HG02973 (cell line): ENCODE results near the gene HOXD12.

Source experiments
- ATAC-seq: cut with Tn5 transposase; IDR thresholded peaks from one replicate; pipeline ENCODE4 v1.9.1; 2021; ENCODE audit warnings: moderate library complexity; ENCODE audit not compliant: unreplicated experiment

Gene HOXD12

DNA sequence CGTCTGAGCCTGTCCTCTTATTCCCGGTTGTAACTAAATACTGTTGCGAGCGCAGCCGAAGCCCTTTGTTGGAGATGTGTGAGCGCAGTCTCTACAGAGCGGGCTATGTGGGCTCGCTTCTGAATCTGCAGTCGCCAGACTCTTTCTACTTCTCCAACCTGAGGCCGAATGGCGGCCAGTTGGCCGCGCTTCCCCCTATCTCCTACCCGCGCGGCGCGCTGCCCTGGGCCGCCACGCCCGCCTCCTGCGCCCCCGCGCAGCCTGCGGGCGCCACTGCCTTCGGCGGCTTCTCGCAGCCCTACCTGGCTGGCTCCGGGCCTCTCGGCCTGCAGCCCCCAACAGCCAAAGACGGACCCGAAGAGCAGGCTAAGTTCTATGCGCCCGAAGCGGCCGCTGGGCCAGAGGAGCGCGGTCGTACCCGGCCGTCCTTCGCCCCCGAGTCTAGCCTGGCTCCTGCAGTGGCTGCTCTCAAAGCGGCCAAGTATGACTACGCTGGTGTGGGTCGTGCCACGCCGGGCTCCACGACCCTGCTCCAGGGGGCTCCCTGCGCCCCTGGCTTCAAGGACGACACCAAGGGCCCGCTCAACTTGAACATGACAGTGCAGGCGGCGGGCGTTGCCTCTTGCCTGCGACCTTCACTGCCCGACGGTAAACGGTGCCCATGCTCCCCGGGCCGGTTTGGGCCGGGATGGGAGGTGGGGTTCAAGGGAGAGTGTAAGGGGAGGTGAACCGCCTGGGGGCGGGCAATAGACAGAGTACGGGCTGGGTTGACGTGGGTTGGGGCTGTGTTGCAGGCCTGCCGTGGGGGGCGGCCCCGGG lies at the start of gene HOXD12:
TSS of gene HOXD12 (plus strand) at position 68 of the 819 bp plus-strand sequence. CDS start at position 75, 7 bp downstream.
- ATAC-seq = no peak

DNA sequence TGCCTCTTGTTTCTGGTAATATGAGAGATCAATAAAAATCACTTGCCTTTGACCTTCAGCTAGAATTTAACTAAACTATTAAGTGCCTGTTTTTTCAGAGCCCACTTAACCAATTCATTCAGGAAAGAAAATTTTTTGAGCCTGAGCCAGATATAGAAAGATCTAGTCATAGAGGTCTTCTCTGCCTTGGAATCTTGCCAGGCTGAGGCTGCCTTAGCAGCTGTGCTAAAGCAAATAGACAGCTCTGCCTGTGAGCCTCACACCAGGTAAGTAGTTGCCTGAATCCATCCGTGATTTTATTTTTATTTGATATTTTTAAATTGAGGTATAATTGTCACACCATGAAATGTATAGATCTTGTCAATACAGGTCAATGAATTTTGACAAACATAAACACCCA lies 43.2 kb upstream of the HOXD12 start:
- no peak for ATAC-seq

GRCh38 chr2:176063958-176064357 lies 35.6 kb upstream of the HOXD12 start:
- ATAC-seq = no peak

DNA sequence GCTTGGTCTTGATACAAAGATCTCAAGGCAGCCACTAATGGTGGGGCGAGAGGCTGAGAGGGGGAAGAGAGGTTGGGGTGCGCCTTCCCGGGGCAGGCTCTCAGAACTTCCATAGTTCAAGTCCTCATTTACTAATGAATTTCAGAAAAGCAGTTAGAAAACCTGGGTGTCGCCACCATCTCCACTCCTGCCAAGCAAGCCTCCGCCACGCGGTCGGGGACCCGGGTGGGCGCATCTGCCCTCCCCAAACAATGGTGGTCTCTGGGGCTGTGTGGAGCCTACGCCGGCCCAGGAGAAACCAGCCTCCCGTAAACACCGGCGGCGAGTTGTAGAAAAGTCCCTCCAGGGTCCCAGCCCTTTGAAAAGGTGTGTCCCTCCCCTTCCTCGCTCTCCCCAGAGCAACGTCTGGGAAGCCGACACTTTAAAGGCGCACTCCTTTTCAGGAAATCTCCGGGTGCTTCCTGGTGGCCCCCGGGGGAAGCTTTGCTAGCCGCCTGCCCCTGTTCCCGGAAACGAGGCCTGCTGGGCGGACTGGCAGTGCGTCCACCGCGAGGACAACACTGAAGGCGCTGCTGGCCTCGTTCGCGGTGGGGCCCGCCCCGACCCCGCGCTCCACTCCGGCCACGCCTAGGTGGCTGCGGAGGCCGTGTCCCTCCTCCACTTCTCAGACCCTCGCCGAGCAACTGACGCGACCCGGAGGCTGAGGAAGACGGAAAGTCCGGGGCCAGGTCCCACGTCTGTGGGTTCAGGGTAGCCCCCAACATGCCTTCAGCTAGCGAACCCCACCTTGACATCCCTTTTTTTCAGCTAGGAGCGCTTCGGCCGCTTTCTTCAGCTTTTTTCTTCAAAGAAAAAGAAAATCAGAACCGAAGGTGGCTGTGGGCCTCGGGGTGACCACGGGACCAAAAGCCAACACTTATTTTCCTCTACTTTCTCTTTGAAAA lies 32.7 kb upstream of the HOXD12 start:
- ATAC-seq = no peak

GRCh38 chr2:176067589-176068418 lies 31.8 kb upstream of the HOXD12 start:
- ATAC-seq = no peak

DNA sequence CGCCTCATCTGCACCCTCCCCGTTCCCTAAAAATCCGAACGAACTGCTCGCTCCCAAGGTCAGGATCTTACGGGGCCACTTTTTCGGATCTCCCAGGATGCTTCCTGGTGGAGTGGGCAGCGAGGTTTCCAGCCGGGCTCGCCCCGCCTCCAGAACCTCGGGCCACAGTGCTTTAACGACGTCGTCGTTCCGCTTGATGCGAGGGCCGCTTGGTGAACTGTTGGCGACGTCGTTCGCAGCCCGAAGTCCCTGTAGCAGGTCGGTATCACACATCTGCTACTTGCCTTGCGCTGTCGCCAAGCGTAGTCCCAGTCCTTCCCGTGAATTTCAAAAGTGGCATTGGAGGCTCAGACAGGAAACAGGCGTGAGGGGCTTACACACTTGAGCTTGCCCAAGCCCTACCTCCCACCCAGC lies 31.2 kb upstream of the HOXD12 start:
- no peak for ATAC-seq

- no peak for ATAC-seq
Observed at GRCh38 chr2:176071330-176072291, 28.0 kb upstream of the HOXD12 start.

DNA sequence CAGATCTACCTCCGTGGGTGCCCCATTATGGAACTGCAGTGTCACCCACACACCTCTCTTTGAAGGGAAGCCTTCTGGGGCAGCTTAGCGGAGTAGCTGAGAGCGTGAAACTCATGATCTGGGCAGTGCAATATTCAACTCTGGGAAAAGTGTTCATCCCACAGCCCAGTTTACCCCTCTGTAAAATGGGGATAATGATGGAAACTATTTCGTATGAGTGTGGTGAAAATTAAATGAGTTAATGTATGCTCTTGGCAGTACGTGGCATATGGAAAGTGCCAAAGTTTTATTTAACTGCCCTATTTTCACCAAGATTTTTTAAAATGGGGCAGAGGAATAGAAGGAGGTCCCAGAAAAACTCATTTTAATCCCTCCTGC lies 27.3 kb upstream of the HOXD12 start:
- ATAC-seq = no peak

- ATAC-seq = no peak
Observed at GRCh38 chr2:176072951-176073904, 26.4 kb upstream of the HOXD12 start.

DNA sequence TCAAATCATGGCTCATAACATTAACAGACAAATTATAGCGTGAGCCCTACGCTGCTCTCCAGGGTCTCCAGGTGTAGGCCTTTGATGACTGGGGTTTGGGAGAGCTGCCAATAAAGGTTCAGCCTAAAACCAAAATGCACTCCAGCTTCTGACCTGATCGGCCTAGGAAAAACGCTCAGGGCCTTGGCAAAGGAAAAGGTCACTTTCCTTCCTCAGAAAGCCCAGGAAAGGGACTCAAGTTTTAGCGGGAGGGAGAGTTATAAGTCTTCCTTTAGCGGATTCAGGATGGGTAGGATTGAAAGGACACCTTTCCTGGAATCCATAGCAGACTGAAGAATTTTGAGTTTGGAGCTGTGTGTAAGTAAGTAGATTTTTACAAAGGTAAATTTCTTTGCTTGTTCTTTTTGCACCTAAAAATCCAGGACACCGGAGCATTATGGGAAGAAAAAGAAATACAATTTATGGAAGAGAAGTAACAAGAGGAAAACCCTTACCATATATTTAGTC lies 24.6 kb upstream of the HOXD12 start:
- no peak for ATAC-seq

DNA sequence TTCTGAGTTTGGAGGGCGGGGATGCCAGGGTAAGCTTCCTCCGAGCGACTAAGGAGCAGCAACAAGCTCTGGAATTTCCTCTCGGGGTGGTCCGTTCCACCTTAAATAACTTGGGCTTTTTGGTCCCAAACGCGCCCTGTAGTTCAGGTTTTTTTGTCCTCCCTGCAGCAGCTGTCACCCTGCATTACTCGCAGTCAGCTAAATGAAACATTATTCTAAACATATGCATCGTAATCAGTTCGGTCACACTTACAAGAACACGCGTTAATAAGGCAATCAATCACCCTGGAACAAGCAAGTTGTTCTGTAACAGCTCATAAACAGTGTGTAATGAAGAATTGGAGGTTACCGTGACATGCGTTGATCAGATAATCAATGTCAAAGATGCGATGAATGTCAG lies 24.1 kb upstream of the HOXD12 start:
- no peak for ATAC-seq

GRCh38 chr2:176076063-176076462 lies 23.5 kb upstream of the HOXD12 start:
- ATAC-seq = no peak

- no peak for ATAC-seq
Observed at GRCh38 chr2:176076796-176077195, 22.8 kb upstream of the HOXD12 start.

DNA sequence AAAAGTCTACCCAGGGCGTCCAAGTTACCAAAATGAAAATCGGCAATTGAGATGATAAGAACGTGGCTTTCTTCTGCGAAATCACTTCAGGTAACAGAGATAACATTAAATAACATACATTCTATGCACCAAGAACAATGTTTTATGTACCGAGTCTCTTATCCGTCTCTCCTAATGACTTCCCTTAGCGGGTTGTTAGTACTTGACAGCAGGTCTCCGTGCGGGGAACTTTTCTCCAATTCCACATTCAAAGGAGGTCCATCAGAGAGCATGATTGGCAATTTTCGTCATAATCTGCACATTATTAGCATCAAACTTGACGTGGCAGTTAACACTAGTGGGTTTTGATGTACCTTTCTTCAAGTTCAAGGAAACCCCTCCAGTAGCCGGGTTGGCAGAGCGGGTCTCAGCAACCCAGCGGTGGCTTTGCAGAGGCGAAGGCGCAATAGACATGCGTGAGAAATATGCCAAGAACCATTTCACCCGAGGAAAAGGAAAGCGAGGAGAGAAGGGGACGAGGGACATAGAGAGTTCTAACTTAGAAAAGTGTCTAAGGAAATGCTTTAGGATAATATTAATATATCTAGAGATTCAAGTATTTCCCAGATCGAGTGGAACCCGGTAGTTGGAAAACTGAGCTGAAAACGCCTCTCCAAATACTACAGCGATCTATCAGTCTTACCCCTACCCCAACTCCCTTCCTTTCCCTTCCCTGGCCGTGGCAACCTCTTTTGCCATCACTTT lies 20.9 kb upstream of the HOXD12 start:
- no peak for ATAC-seq

DNA sequence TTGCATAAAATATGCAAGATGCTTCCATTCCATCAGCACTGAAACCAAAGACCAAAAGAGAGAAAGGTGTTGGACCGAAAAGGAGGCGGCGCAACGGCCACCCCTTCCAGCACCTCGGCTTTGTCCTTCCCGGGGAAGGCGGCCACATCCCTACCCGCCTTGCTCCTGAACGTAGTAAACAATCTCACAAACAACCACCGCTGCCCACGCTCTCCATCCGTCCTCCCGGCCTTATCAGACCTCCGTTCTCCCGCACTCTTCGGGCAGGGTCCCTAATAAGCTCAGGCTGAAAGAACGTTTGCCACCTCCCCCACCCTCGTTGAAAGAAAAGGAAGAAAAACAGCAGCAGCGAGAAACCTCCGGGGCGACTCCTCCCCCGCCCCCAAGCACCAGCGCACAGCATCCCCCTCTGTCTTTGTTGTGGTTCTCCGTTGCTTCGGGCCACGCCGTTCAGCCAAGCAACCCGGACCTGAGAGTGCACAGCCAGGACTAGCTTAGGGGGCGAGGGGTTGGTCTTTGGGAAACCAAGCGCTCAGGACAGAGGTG lies 20.2 kb upstream of the HOXD12 start:
- no peak for ATAC-seq

DNA sequence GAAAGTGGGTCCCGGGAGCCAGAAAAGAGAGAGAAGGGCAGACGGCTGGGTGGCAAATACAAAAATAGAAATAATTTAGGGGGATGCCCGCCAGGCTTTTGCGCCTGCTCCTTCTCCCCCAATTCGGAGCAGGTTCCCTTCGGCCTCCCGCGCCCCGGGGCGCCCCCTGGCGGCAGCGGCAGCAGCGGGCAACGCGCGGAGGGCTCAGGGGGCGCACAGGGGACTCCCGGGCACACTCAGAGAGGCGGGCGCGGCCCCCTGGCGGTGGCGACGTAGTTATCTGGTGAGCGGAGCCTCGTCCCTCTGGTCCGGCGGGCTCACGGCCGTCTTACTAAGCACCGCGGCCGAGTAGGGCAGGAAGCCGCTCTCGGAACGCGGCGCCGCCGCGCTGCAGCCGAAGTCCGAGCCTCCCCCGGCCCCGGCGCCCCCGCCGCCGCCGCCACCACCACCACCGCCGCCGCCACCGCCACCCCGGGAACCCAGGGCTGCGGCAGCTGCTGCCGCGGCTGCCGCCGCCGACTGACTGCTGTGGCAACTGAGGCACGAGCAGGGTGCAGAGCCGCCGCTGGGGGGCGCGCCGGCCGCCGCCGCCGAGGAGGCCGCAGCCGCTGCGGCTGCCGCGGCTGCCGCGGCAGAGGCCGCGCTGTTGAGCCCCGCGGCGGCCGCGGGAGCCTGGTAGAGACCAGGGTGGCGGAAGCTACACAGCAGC lies 19.6 kb upstream of the HOXD12 start:
- no peak for ATAC-seq
